GM19025 (cell line): ENCODE measurements around the gene XXYLT1.

Source experiments
- ATAC-seq: cut with Tn5 transposase; IDR thresholded peaks from one replicate; pipeline ENCODE4 v1.9.1; 2021; ENCODE audit warnings: mild to moderate bottlenecking, low read depth, moderate library complexity; ENCODE audit not compliant: unreplicated experiment

The XXYLT1 gene

GRCh38 chr3:195071916-195072820 is 198.8 kb downstream of the XXYLT1 start:
- no peak for ATAC-seq

GRCh38 chr3:195071011-195071728 is 199.8 kb downstream of the XXYLT1 start:
- no peak for ATAC-seq

- no peak for ATAC-seq
Observed at GRCh38 chr3:195070336-195070735, 200.6 kb downstream of the XXYLT1 start.

- ATAC-seq: no peak
Observed at GRCh38 chr3:195069501-195070251, 201.3 kb downstream of the XXYLT1 start.

GRCh38 chr3:195068084-195069080 is 202.6 kb downstream of the XXYLT1 start:
- no peak for ATAC-seq

GRCh38 chr3:195066441-195066841 is 204.5 kb downstream of the XXYLT1 start:
- ATAC-seq: no peak

- ATAC-seq: no peak
Observed at GRCh38 chr3:195065864-195066185, 205.1 kb downstream of the XXYLT1 start.

GRCh38 chr3:195065142-195065863 is 205.7 kb downstream of the XXYLT1 start:
- ATAC-seq: no peak

- no peak for ATAC-seq
Observed at GRCh38 chr3:195064300-195064931, 206.5 kb downstream of the XXYLT1 start.

- ATAC-seq: no peak
Observed at GRCh38 chr3:195063581-195064193, 207.3 kb downstream of the XXYLT1 start.

- no peak for ATAC-seq
Observed at GRCh38 chr3:195062866-195063540, 208.0 kb downstream of the XXYLT1 start.

- ATAC-seq: no peak
Observed at GRCh38 chr3:195061756-195062655, 209.0 kb downstream of the XXYLT1 start.

GRCh38 chr3:195060531-195061291 is 210.2 kb downstream of the XXYLT1 start:
- ATAC-seq: no peak

- no peak for ATAC-seq
Observed at GRCh38 chr3:195060217-195060481, 210.8 kb downstream of the XXYLT1 start.

- no peak for ATAC-seq
Observed at GRCh38 chr3:195059471-195060216, 211.3 kb downstream of the XXYLT1 start.

- no peak for ATAC-seq
Observed at GRCh38 chr3:195059006-195059350, 212.0 kb downstream of the XXYLT1 start.
